ENCODE measurements around the gene SEC24B.
"Not testable (repeated sequence)": the region's sequence is repeated elsewhere in the genome, so short reads cannot be mapped to it uniquely, and the experiment has no call there.

DNA sequence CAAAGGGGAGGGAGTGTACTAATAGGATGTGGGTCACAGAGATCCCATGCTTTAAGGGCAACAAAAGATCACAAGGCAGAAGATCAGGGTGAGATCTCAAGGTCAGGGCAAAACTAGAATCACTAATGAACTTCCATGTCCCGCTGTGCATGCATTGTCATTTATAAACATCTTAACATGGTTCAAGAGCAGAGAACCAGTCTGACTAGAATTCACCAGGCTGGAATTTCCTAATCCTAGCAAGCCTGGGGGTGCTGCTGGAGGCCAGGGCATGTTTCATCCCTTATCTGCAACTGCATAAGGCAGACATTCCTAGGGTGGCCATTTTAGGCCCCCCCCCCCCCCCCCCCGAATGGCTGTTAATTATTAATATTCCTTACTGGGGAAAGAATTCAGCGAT lies 19.5 kb downstream of the SEC24B start:
- not testable (repeated sequence) for TF ChIP-seq CTCF (IDR thresholded peaks at IDR 0.05); POLR2AphosphoS5 (IDR thresholded peaks at IDR 0.05; ENCODE audit: low read depth, low read length); TCF7L2 (IDR thresholded peaks at IDR 0.05; ENCODE audit: low read depth, low read length); SIN3A (IDR thresholded peaks at IDR 0.05; ENCODE audit: borderline replicate concordance, insufficient read depth, low read depth, low read length)
- TF ChIP-seq, protein P1, sequence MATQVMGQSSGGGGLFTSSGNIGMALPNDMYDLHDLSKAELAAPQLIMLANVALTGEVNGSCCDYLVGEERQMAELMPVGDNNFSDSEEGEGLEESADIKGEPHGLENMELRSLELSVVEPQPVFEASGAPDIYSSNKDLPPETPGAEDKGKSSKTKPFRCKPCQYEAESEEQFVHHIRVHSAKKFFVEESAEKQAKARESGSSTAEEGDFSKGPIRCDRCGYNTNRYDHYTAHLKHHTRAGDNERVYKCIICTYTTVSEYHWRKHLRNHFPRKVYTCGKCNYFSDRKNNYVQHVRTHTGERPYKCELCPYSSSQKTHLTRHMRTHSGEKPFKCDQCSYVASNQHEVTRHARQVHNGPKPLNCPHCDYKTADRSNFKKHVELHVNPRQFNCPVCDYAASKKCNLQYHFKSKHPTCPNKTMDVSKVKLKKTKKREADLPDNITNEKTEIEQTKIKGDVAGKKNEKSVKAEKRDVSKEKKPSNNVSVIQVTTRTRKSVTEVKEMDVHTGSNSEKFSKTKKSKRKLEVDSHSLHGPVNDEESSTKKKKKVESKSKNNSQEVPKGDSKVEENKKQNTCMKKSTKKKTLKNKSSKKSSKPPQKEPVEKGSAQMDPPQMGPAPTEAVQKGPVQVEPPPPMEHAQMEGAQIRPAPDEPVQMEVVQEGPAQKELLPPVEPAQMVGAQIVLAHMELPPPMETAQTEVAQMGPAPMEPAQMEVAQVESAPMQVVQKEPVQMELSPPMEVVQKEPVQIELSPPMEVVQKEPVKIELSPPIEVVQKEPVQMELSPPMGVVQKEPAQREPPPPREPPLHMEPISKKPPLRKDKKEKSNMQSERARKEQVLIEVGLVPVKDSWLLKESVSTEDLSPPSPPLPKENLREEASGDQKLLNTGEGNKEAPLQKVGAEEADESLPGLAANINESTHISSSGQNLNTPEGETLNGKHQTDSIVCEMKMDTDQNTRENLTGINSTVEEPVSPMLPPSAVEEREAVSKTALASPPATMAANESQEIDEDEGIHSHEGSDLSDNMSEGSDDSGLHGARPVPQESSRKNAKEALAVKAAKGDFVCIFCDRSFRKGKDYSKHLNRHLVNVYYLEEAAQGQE (IDR thresholded peaks at IDR 0.05; ENCODE audit: insufficient read depth in 1 of 2, low read depth in 2 of 2, low read length in 1 of 2): not testable (repeated sequence)

All from Panc1 (cell line).